Subcutaneous preadipocyte (primary cell): Measurements from ENCODE around the gene GABARAP. TPM values are rescaled to one million over a fixed set of nuclear protein-coding genes. Genes with fewer than 3 reads are reported as not detected.

Source experiments
- small RNA-seq: library from RNA; depleted of rRNA; stranded (forward); fragments of <200 nt; gene quantifications from one replicate; pipeline ENCODE3, GENCODE V24; 2012
- total RNA-seq: library from RNA; depleted of rRNA; stranded (reverse); fragments of >200 nt; gene quantifications from 2 replicates; pipeline ENCODE4 v1.2.3, GENCODE V29; 2012

Gene GABARAP
- 110 and 194 TPM in 2 replicates for total RNA-seq

GRCh38 chr17:7241783-7242716, at the start of gene GABARAP:
TSS of gene GABARAP (minus strand) at chr17:7242449. CDS start at chr17:7242330, 119 bp downstream.

GRCh38 chr17:7281074-7281952, 39.1 kb upstream of the GABARAP start, which contains the start of gene SLC2A4:
TSS of gene SLC2A4 (plus strand) at chr17:7281718. CDS start at chr17:7281935, 217 bp downstream.

GRCh38 chr17:7262192-7262934, 20.1 kb upstream of the GABARAP start, which contains the start of gene CLDN7:
TSS of gene CLDN7 (minus strand) at chr17:7262478. CDS start at chr17:7262043, 435 bp downstream.

GRCh38 chr17:7252176-7253043, 10.2 kb upstream of the GABARAP start, which contains the start of gene ELP5:
TSS of gene ELP5 (plus strand) at chr17:7252215. CDS start at chr17:7252551, 336 bp downstream.

GRCh38 chr17:7251661-7252175, 9.5 kb upstream of the GABARAP start, which contains the start of gene CTDNEP1:
TSS of gene CTDNEP1 (minus strand) at chr17:7251734. CDS start at chr17:7251296, 438 bp downstream.

GRCh38 chr17:7239091-7240027, 2.9 kb downstream of the GABARAP start, which contains the start of gene PHF23:
TSS of gene PHF23 (minus strand) at chr17:7239457. CDS start at chr17:7239279, 178 bp downstream.

GRCh38 chr17:7234083-7234951, 7.9 kb downstream of the GABARAP start, which contains the start of gene DVL2:
TSS of gene DVL2 (minus strand) at chr17:7234517. CDS start at chr17:7234262, 255 bp downstream.

GRCh38 chr17:7219812-7220592, 22.2 kb downstream of the GABARAP start, which contains the start of the genes ACADVL and DLG4:
TSS of gene ACADVL (plus strand) at chr17:7219938. CDS start at chr17:7219985, 47 bp downstream.
TSS of gene DLG4 (minus strand) at chr17:7219836.

Small RNA genes within 50 kb of the gene (small RNA-seq; reads per million reads assigned to genes)
- gene AC120057.4 (not detected), gene MIR324 (106 reads per million, percentile 99 among the genes with 10 or more reads in this experiment), gene RF00019 (not detected)

Other genes starting within 250 kb of the GABARAP start
- not detected in 2 replicates for gene ALOX12, start 246.4 kb downstream of the GABARAP start, total RNA-seq
- gene RNASEK, start 229.8 kb downstream of the GABARAP start, total RNA-seq = 31.2 and 47.1 TPM in 2 replicates
- gene BCL6B, start 219.4 kb downstream of the GABARAP start, total RNA-seq = under 0.01 TPM in 2 replicates
- 0.37 and 0.39 TPM in 2 replicates for gene SLC16A13, start 206.4 kb downstream of the GABARAP start, total RNA-seq
- gene SLC16A11, start 198.4 kb downstream of the GABARAP start, total RNA-seq = 0.20 TPM in 1 of 2 replicates, not detected in the other
- gene CLEC10A, start 162.2 kb downstream of the GABARAP start, total RNA-seq = not detected in 2 replicates
- gene ASGR2, start 127.6 kb downstream of the GABARAP start, total RNA-seq = not detected in 2 replicates
- under 0.01 and 0.39 TPM in 2 replicates for gene ASGR1, start 63.1 kb downstream of the GABARAP start, total RNA-seq
- gene DLG4, start 22.6 kb downstream of the GABARAP start, total RNA-seq = 7.3 and 11.9 TPM in 2 replicates
- 194 and 236 TPM in 2 replicates for gene ACADVL, start 22.5 kb downstream of the GABARAP start, total RNA-seq
- 63.9 and 93.2 TPM in 2 replicates for gene DVL2, start 7.9 kb downstream of the GABARAP start, total RNA-seq
- 36.6 and 37.1 TPM in 2 replicates for gene PHF23, start 3.0 kb downstream of the GABARAP start, total RNA-seq
- 28.7 and 40.1 TPM in 2 replicates for gene CTDNEP1, start 9.3 kb upstream of the GABARAP start, total RNA-seq
- gene ELP5, start 9.8 kb upstream of the GABARAP start, total RNA-seq = 28.9 and 31.2 TPM in 2 replicates
- 0.98 and 2.9 TPM in 2 replicates for gene CLDN7, start 20.0 kb upstream of the GABARAP start, total RNA-seq
- under 0.01 TPM in 1 of 2 replicates, not detected in the other for gene SLC2A4, start 39.3 kb upstream of the GABARAP start, total RNA-seq
- not detected in 2 replicates for gene YBX2, start 52.2 kb upstream of the GABARAP start, total RNA-seq
- 909 and 1,080 TPM in 2 replicates for gene EIF5A, start 65.2 kb upstream of the GABARAP start, total RNA-seq
- gene GPS2, start 72.9 kb upstream of the GABARAP start, total RNA-seq = 39.9 and 46.7 TPM in 2 replicates
- 14.7 and 21.7 TPM in 2 replicates for gene NEURL4, start 86.9 kb upstream of the GABARAP start, total RNA-seq
- gene ACAP1, start 94.1 kb upstream of the GABARAP start, total RNA-seq = 0.20 and 2.2 TPM in 2 replicates
- 2.6 and 4.1 TPM in 2 replicates for gene KCTD11, start 109.7 kb upstream of the GABARAP start, total RNA-seq
- not detected in 2 replicates for gene TMEM95, start 112.7 kb upstream of the GABARAP start, total RNA-seq
- gene TNK1, start 138.6 kb upstream of the GABARAP start, total RNA-seq = 0.20 TPM in 1 of 2 replicates, not detected in the other
- gene PLSCR3, start 152.1 kb upstream of the GABARAP start, total RNA-seq = 22.8 and 26.8 TPM in 2 replicates
- gene TMEM256, start 161.6 kb upstream of the GABARAP start, total RNA-seq = 103 and 132 TPM in 2 replicates
- gene NLGN2, start 165.4 kb upstream of the GABARAP start, total RNA-seq = 2.9 and 4.4 TPM in 2 replicates
- not detected in 2 replicates for gene SPEM1, start 177.9 kb upstream of the GABARAP start, total RNA-seq
- gene SPEM2, start 183.2 kb upstream of the GABARAP start, total RNA-seq = not detected in 2 replicates
- gene SPEM3, start 186.4 kb upstream of the GABARAP start, total RNA-seq = not detected in 2 replicates
- 0.98 and 1.1 TPM in 2 replicates for gene TMEM102, start 193.0 kb upstream of the GABARAP start, total RNA-seq
- gene FGF11, start 197.1 kb upstream of the GABARAP start, total RNA-seq = under 0.01 and 0.37 TPM in 2 replicates
- 2.0 and 3.7 TPM in 2 replicates for gene CHRNB1, start 202.6 kb upstream of the GABARAP start, total RNA-seq
- gene ZBTB4, start 237.2 kb upstream of the GABARAP start, total RNA-seq = 19.1 and 19.5 TPM in 2 replicates
- gene SLC35G6, start 239.0 kb upstream of the GABARAP start, total RNA-seq = not detected in 2 replicates
- 81.9 and 112 TPM in 2 replicates for gene POLR2A, start 241.9 kb upstream of the GABARAP start, total RNA-seq